Right cardiac atrium (tissue), 5 donors: ENCODE data around the gene ZSCAN20. TPM values are rescaled to one million over a fixed set of nuclear protein-coding genes. Genes with fewer than 3 reads are reported as not detected.

Experiments
- ATAC-seq, 2 donors: fragments of 200-7000 bp; cut with Tn5 transposase; one replicate each; pipeline versions ENCODE4 v1.8.0 to v1.9.1; 2020; ENCODE audit warnings: moderate library complexity in 2 of 2, mild to moderate bottlenecking in 1 of 2
- DNase-seq, 3 donors: peaks; one replicate each; pipeline ENCODE4 v3.0.0-alpha.2; 2020
- H3K27ac ChIP-seq: one replicate; pipeline ENCODE4 v1.5.1; 2013; ENCODE audit warnings: mild to moderate bottlenecking, low read length, control low read depth, moderate library complexity
- H3K27me3 ChIP-seq: one replicate; pipeline ENCODE4 v1.6.1; 2013; ENCODE audit not compliant: control insufficient read depth, insufficient read depth
- H3K4me1 ChIP-seq: one replicate; pipeline ENCODE4 v1.6.1; 2013; ENCODE audit warnings: low read length; ENCODE audit not compliant: control insufficient read depth, insufficient read depth
- H3K4me3 ChIP-seq: one replicate; pipeline ENCODE4 v1.5.1; 2013; ENCODE audit warnings: low read length, control low read depth
- H3K9me3 ChIP-seq: one replicate; pipeline ENCODE4 v1.6.1; 2013; ENCODE audit warnings: low read length; ENCODE audit not compliant: control insufficient read depth
- WGBS: extraction: QIAGEN DNeasy Blood & Tissue Kit; methylation state at CpG from one replicate; pipeline ENCODE4 v1.1.7; 2013; 5-methylcytosine and 5-hydroxymethylcytosine counted together
- intact Hi-C, 4 donors: fragments of 100-400 bp; cut with DNase I; formaldehyde crosslinking; loops; one replicate each; pipeline versions ENCODE4 v1.11.0 to v1.14.0; 2022 to 2023
- polyA plus RNA-seq: library from polyadenylated mRNA; stranded (reverse); fragments of 200-250 nt; gene quantifications from one replicate; pipeline ENCODE4 v1.2.3, GENCODE V29; 2013
- total RNA-seq, 4 donors: library from RNA; stranded (reverse); fragmentation: NEBNext Ultra II Directional; extraction: Animal tissue kit (Norgen Biotek cat#: 25700); gene quantifications; one replicate each; pipeline ENCODE4 v1.2.1, GENCODE V29; 2021
- donor health status: healthy with polysubstance abuse.
- donor health status: DM: no; HTN: yes; CAD: no.
- donor health status: DM: no; HTN: no; CAD: no.
- donor health status: DM: no; HTN: yes; CAD: no; lungs with severe emphysema.
- donor health status: DM: yes; HTN: yes; CAD: no.

Gene ZSCAN20
- total and polyA plus RNA-seq, 5 donors = 1.6 to 5.9 (median 4.9) TPM

- ATAC-seq (no peak), DNase-seq (no peak)
- Histone ChIP-seq H3K27me3 (no peaks in the 10 kb centered on the region), H3K9me3 (no peaks in the 10 kb centered on the region), H3K4me1 (no peaks in the 10 kb centered on the region), H3K27ac (no peak overlapping the region), H3K4me3 (no peak overlapping the region)
- 87% methylated on average over 6 of the region's 6 CpGs for WGBS
- intact Hi-C loops = no loop called here
Measured at GRCh38 chr1:33512226-33513011, 40.0 kb downstream of the ZSCAN20 start.

GRCh38 chr1:33515112-33515511 lies 42.7 kb downstream of the ZSCAN20 start:
- H3K4me3 ChIP-seq = no peak overlapping the region
- intact Hi-C loops = no loop called here
- H3K9me3 ChIP-seq = no peaks in the 10 kb centered on the region
- H3K27me3 ChIP-seq = no peaks in the 10 kb centered on the region
- no peak overlapping the region for H3K27ac ChIP-seq
- no peak for DNase-seq
- ATAC-seq = peak in 1 of 2 donors; percentile 41
- WGBS = 60% methylated on average over 8 of the region's 8 CpGs
- H3K4me1 ChIP-seq = no peaks in the 10 kb centered on the region

DNA sequence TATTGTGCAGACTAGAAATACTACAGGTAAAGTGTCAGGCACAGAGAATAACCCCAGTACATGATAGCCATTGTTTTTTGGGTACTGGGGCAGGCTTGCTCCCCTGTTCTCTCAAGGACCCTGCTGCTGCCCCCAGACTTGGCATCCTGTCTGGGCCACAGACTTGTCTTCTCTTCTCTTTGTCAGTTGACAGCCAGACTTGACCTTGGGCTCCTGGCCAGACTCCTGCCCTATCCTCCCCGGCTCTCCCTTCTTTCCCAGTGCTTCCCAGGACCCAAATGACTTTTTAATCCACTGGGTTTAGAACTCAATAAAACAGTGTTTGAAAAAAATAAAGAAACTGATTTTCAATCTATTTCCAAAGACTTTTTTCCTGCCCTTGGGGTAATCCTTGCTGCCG lies 43.2 kb downstream of the ZSCAN20 start:
- H3K4me3 ChIP-seq = no peak overlapping the region
- 61% methylated on average over 2 of the region's 2 CpGs for WGBS
- H3K27ac ChIP-seq = no peak overlapping the region
- H3K4me1 ChIP-seq = no peaks in the 10 kb centered on the region
- intact Hi-C loops = no loop called here
- ATAC-seq = peak; percentile 47 to 50
- DNase-seq = peak in 2 of 3 donors; percentile 60 to 61
- no peaks in the 10 kb centered on the region for H3K27me3 ChIP-seq
- H3K9me3 ChIP-seq = no peaks in the 10 kb centered on the region

DNA sequence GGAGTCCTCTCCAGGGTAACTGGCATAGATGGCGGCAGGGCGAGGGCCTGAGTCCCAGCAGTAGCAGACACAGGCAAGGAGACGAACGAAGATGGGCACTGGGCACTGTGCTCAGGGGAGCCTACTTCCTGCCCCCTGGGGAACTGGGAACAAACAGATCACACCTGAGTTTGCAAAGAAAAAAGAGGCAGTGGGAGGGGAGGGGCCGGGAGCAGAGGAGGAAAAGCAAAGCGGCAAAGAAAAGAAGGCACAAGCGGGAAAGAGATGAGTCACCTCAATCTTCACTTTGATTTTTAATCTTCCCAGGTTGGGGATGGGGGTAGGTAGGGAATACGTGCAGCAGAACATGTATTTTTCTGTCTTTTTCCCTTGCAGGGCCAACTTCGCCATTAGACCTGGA lies 44.0 kb downstream of the ZSCAN20 start:
- ATAC-seq (no peak), DNase-seq (no peak)
- H3K9me3 ChIP-seq = no peaks in the 10 kb centered on the region
- H3K27me3 ChIP-seq = no peaks in the 10 kb centered on the region
- no peak overlapping the region for H3K4me3 ChIP-seq
- WGBS = 92% methylated on average over 9 of the region's 9 CpGs
- H3K27ac ChIP-seq = no peak overlapping the region
- no peaks in the 10 kb centered on the region for H3K4me1 ChIP-seq
- intact Hi-C loops = no loop called here

DNA sequence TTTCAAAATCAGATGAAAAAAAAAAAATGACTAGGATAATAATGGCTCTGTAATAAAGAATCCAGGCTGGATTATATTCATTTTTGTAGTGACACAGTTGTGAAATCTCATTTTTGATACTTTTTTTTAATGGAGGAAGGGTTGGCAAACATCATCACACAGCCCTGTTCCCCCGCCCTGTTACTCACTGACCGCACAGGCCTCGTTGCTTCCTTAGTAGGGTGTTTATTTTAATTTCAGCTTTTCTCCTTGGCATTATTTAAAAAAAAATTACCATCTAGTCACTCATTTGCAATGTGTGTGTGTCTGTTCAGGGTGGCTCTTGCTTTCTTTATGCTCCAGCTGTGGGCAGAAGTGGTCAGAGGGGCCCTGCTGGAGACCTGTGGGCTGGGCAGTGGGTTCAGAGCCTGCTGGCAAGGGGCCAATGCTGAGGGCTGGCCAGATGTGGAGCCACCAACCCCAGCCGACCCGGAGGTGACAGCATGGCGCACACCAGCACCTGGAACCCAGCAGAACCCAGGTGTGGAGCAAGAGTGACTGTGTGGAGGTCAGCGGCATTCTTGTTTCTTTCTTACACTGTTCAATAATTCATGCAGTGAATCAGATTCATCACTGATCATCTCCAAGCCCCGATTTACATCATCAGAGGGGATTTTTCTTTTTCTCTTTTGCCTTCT lies 44.6 kb downstream of the ZSCAN20 start:
- DNase-seq (peak in 1 of 3 donors; percentile 50), ATAC-seq (no peak)
- Histone ChIP-seq H3K27ac (no peak overlapping the region), H3K4me1 (no peaks in the 10 kb centered on the region), H3K9me3 (no peaks in the 10 kb centered on the region), H3K27me3 (no peaks in the 10 kb centered on the region), H3K4me3 (no peak overlapping the region)
- 74% methylated on average over 8 of the region's 8 CpGs for WGBS
- intact Hi-C loops = no loop called here

DNA sequence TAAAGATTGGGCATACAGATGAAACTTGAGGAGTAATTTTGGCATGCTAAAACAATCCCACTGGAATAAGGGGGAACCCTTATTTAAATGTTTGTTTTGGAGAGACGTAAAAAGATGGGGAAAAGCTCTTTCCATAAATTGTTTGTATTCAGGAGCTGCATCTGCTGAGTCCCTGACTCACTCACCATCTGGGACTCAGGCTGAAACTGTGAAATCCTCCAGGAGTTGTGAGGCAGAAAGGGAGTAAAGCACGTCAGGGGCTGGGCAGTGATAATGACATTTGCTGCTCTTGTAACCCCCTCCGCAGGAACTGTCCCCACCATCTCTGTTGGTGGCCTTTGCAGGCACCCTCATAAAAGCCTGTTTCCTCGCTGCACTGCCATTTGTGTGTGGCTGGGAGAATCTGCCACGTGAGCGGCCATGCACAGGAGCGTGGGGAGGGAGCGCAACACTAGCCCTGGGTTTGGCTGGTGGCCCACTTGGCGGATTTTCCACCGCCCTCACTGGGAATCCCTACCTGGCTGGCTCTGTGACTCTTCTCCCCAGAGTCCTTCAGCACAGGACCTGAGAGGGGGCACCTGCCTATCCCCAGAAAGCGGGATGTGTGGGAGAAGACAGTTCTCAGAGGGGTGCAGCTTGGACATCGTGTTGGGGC lies 45.3 kb downstream of the ZSCAN20 start:
- Histone ChIP-seq H3K4me1 (no peaks in the 10 kb centered on the region), H3K4me3 (no peak overlapping the region), H3K27ac (no peak overlapping the region), H3K9me3 (no peaks in the 10 kb centered on the region), H3K27me3 (no peaks in the 10 kb centered on the region)
- intact Hi-C loops = no loop called here
- peak in 1 of 3 donors; percentile 46 for DNase-seq
- WGBS = 80% methylated on average over 12 of the region's 12 CpGs
- no peak for ATAC-seq

GRCh38 chr1:33519240-33519884 lies 46.9 kb downstream of the ZSCAN20 start:
- DNase-seq = no peak
- intact Hi-C loops = no loop called here
- no peaks in the 10 kb centered on the region for H3K4me1 ChIP-seq
- no peak for ATAC-seq
- H3K4me3 ChIP-seq = no peak overlapping the region
- H3K9me3 ChIP-seq = no peaks in the 10 kb centered on the region
- H3K27ac ChIP-seq = no peak overlapping the region
- WGBS = 92% methylated on average over 27 of the region's 27 CpGs
- H3K27me3 ChIP-seq = no peaks in the 10 kb centered on the region

GRCh38 chr1:33524586-33524985 lies 52.1 kb downstream of the ZSCAN20 start:
- ATAC-seq = no peak
- H3K27me3 ChIP-seq = no peaks in the 10 kb centered on the region
- DNase-seq = no peak
- 93% methylated on average over 3 of the region's 3 CpGs for WGBS
- intact Hi-C loops = no loop called here
- H3K4me3 ChIP-seq = no peak overlapping the region
- H3K27ac ChIP-seq = no peak overlapping the region
- no peaks in the 10 kb centered on the region for H3K4me1 ChIP-seq
- no peaks in the 10 kb centered on the region for H3K9me3 ChIP-seq

- WGBS = 85% methylated on average over 4 of the region's 4 CpGs
Measured at GRCh38 chr1:33527934-33528333, 55.5 kb downstream of the ZSCAN20 start.

GRCh38 chr1:33529957-33530356 lies 57.5 kb downstream of the ZSCAN20 start:
- no peaks in the 10 kb centered on the region for H3K27me3 ChIP-seq
- DNase-seq (no peak), ATAC-seq (no peak)
- H3K9me3 ChIP-seq = no peaks in the 10 kb centered on the region
- intact Hi-C loops = no loop called here
- WGBS = 67% methylated on average over 1 of the region's 1 CpG
- H3K27ac ChIP-seq = no peak overlapping the region
- no peaks in the 10 kb centered on the region for H3K4me1 ChIP-seq
- H3K4me3 ChIP-seq = no peak overlapping the region

More at GRCh38 chr1:33527934-33528333, 55.5 kb downstream of the ZSCAN20 start:
- Histone ChIP-seq H3K4me1 (no peaks in the 10 kb centered on the region), H3K4me3 (no peak overlapping the region), H3K27me3 (no peaks in the 10 kb centered on the region), H3K27ac (no peak overlapping the region), H3K9me3 (no peaks in the 10 kb centered on the region)
- ATAC-seq (no peak), DNase-seq (no peak)
- intact Hi-C loops = no loop called here

DNA sequence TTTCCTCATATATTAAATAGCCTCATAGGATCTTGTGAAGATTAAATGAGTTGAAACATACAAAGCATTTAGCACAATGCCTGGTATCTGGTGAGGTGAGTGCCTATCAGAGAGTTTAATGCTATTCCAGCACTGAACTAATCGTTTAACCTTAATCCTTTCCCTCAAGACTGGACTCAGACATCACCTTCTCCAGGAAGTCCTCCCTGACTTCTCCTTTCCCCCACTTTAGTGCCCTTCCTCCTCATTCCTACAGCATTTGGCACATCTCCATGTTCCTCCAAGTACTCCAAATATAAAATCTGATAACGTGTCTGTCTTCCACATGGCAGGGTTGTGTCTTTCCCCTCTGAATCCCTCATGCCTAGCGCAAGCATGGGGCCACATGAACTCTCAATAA lies 59.8 kb downstream of the ZSCAN20 start:
- H3K9me3 ChIP-seq = no peaks in the 10 kb centered on the region
- no peak overlapping the region for H3K4me3 ChIP-seq
- H3K4me1 ChIP-seq = no peaks in the 10 kb centered on the region
- ATAC-seq (no peak), DNase-seq (no peak)
- H3K27me3 ChIP-seq = no peaks in the 10 kb centered on the region
- intact Hi-C loops = no loop called here
- 76% methylated on average over 3 of the region's 3 CpGs for WGBS
- no peak overlapping the region for H3K27ac ChIP-seq
